Measurements from ENCODE around the gene ZNF335.
A peak's percentile ranks its signal among the peaks of the same experiment; 100 is the strongest.

ZNF335 gene

DNA sequence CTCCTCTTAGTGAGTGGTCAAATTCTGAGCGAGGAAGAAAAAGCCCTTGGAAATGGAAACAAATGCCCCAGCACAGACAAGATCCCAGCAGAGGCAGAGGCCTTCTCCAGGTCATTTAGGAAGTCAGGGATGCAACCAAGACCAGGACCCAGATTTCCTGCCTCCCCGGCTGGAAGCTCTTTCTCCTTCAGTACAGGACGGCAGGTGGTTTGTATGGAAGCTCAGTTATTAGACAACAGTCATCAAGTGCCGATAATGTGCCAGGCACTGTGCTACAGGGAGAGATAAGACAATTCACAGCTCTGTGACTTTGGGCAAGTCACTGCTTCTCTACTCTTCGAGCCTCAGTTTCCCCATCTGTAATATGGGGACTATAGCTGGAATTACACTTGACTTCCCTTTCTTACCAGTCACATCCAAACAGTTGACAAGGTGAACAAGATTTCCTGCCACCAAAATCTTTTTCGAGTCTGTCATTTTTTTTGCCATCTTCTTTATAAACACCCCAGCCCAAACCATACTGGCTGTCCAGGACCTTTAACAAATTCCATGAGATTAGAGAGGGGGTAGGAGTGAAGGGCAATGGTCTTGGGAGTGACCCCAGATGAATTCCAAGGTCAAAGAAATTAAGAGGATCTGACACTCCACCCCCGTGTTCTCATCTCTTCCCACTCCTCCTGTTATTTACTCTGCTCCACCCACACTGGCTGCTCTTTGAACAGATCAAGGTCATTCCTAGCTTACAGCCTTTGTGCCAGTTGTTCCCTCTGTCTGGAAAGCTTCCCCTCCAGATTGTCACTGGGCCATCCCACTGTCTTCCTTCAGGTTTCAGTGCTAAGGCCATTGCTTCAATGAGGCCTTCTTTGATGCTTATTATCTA, 42.8 kb upstream of the ZNF335 start:
- H3K9me3 Mint-ChIP-seq: peaks cover 18% of the 10 kb centered on the region
- peak overlapping the region; percentile 2 for H3K4me3 Mint-ChIP-seq
- TF ChIP-seq CTCF (IDR thresholded peaks at IDR 0.05): no peak
- H3K36me3 Mint-ChIP-seq (ENCODE audit: low read depth): peaks cover 6% of the 10 kb centered on the region
- H3K27me3 Mint-ChIP-seq (ENCODE audit: low read depth, poor library complexity): peaks cover 63% of the 10 kb centered on the region
- H3K4me1 Mint-ChIP-seq: peaks cover 30% of the 10 kb centered on the region
- no peak overlapping the region for H3K27ac Mint-ChIP-seq
- DNase-seq: no peak

DNA sequence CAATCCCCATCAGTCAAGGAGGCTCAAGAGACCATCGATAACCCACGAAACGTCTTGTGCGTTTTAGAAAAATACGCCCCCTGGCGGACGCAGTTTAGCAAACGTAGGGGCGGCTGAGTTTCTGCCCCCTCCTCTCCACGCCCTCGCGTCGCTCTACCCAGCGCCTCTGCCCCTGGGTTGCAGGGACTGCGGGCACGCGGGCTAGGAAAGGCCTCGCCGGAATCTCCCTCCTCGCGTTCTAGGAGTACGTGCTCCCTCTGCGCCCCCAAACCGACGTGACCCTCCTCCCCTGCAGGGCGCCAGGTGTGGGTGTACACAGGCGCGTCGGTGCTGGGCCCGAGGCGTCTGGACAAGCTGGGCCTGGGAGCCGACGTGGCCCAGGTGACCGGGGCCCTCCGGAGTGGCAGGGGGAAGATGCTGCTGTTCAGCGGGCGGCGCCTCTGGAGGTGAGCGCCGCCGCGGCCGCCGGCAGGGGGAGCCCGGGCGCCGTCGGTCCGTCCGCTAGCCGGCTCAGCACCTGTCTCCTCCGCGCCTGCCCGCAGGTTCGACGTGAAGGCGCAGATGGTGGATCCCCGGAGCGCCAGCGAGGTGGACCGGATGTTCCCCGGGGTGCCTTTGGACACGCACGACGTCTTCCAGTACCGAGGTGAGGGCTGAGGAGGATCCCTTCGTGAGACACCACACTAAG, 42.0 kb upstream of the ZNF335 start:
- peak; percentile 72 for DNase-seq
- Mint-ChIP-seq H3K9me3 (peaks cover 18% of the 10 kb centered on the region), H3K4me1 (peaks cover 33% of the 10 kb centered on the region), H3K27ac (no peak overlapping the region), H3K36me3 (ENCODE audit: low read depth) (peaks cover 6% of the 10 kb centered on the region), H3K4me3 (peak overlapping the region; percentile 64), H3K27me3 (ENCODE audit: low read depth, poor library complexity) (peaks cover 70% of the 10 kb centered on the region)
- peak; percentile 70 for TF ChIP-seq CTCF (IDR thresholded peaks at IDR 0.05)

GRCh38 chr20:46013322-46013828, 41.4 kb upstream of the ZNF335 start:
- DNase-seq: peak; percentile 22
- H3K4me3 Mint-ChIP-seq: peak overlapping the region; percentile 64

DNA sequence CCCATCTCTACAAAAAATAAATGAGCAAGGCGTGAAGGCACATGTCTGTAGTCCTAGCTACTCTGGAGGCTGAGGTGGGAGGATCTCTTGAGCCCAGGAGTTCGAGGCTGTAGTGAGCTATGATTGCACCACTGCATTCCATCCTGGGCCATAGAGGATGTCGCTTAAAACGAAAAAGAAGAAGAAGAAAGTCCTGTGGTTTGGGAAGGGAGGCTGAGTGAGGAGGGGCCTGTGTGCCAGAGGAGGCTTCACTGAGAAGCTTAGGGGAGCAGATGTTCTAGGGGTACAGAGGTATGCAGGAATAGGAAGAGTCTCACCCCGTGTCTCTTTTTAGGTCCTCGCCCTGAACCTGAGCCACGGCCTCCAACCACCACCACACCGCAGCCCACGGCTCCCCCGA, 40.9 kb upstream of the ZNF335 start:
- DNase-seq: no peak
- Mint-ChIP-seq H3K9me3 (peaks cover 18% of the 10 kb centered on the region), H3K36me3 (ENCODE audit: low read depth) (peaks cover 6% of the 10 kb centered on the region), H3K4me3 (peak overlapping the region; percentile 57), H3K27ac (no peak overlapping the region), H3K27me3 (ENCODE audit: low read depth, poor library complexity) (peaks cover 73% of the 10 kb centered on the region), H3K4me1 (peaks cover 33% of the 10 kb centered on the region)
- TF ChIP-seq CTCF (IDR thresholded peaks at IDR 0.05): no peak

More at GRCh38 chr20:46013322-46013828, 41.4 kb upstream of the ZNF335 start:
- Mint-ChIP-seq H3K27me3 (ENCODE audit: low read depth, poor library complexity) (peaks cover 73% of the 10 kb centered on the region), H3K4me1 (peaks cover 33% of the 10 kb centered on the region), H3K36me3 (ENCODE audit: low read depth) (peaks cover 6% of the 10 kb centered on the region), H3K27ac (no peak overlapping the region), H3K9me3 (peaks cover 18% of the 10 kb centered on the region)
- no peak for TF ChIP-seq CTCF (IDR thresholded peaks at IDR 0.05)

DNA sequence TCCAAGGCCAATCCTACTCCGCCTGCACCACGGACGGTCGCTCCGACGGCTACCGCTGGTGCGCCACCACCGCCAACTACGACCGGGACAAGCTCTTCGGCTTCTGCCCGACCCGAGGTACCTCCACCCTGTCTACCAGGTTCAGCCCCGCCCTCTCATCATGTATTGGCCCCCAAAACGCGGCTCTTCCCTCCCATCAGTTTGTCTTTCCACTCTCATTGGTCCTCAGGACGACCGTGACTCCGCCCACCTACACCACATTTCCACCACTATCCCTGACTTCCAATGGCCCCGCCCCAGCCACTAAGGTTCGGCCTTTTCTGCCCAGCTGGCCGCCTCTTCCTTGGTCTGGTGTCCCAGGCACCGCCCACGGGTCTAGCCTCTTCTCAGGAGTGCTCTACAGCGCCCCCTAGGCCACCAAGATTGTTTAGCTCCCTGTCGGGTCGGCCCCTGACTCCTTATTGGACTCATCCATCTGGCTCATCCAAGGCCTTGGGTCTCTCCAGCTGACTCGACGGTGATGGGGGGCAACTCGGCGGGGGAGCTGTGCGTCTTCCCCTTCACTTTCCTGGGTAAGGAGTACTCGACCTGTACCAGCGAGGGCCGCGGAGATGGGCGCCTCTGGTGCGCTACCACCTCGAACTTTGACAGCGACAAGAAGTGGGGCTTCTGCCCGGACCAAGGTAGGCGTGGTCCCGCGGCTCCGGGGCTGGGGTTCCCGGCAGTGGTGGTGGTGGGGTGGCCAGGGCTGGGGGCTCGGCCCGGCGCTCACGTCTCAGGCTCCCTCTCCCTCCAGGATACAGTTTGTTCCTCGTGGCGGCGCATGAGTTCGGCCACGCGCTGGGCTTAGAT, 39.9 kb upstream of the ZNF335 start:
- Mint-ChIP-seq H3K36me3 (ENCODE audit: low read depth) (peaks cover 6% of the 10 kb centered on the region), H3K9me3 (peaks cover 18% of the 10 kb centered on the region), H3K27me3 (ENCODE audit: low read depth, poor library complexity) (peaks cover 69% of the 10 kb centered on the region), H3K4me3 (no peak overlapping the region), H3K4me1 (peaks cover 34% of the 10 kb centered on the region), H3K27ac (no peak overlapping the region)
- DNase-seq: peak; percentile 40
- TF ChIP-seq CTCF (IDR thresholded peaks at IDR 0.05): peak; percentile 7
